CD4-positive, alpha-beta memory T cell (primary cell): ENCODE results near the gene ZNF90. TPM values are rescaled to one million over a fixed set of nuclear protein-coding genes. Genes with fewer than 3 reads are reported as not detected.
"Not testable (repeated sequence)": the region's sequence is repeated elsewhere in the genome, so short reads cannot be mapped to it uniquely, and the experiment has no call there.

Experiments
- CTCF ChIA-PET: fragments of 350-600 bp; sonication (Branson Sonifier 250); formaldehyde crosslinking; loops from one replicate; lab custom pipeline; 2021; ENCODE audit warnings: inconsistent platforms; ENCODE audit not compliant: partially characterized antibody; lab: Charles Lee
- POLR2A ChIA-PET: fragments of 350-600 bp; sonication (Branson Sonifier 250); formaldehyde crosslinking; loops from one replicate; lab custom pipeline; 2021; ENCODE audit not compliant: partially characterized antibody; lab: Charles Lee
- DNase-seq, 5 donors: peaks; one replicate each; pipeline versions ENCODE4 v3.0.0 to v3.0.0-alpha.2; 2020 to 2022; ENCODE audit warnings: mixed read lengths in 1 of 5
- H3K27ac ChIP-seq: one replicate; pipeline ENCODE4 v1.7.0; 2013; ENCODE audit warnings: low read depth, low read length
- H3K27me3 ChIP-seq: 2 replicates; pipeline ENCODE4 v1.7.0; 2013; ENCODE audit warnings: mild to moderate bottlenecking, low read length, moderate library complexity; ENCODE audit not compliant: insufficient read depth
- H3K36me3 ChIP-seq: 2 replicates; pipeline ENCODE4 v1.7.0; 2013; ENCODE audit warnings: mild to moderate bottlenecking, low read length, moderate library complexity; ENCODE audit not compliant: insufficient read depth
- H3K4me1 ChIP-seq: 2 replicates; pipeline ENCODE4 v1.7.0; 2013; ENCODE audit warnings: mild to moderate bottlenecking, low read length, moderate library complexity; ENCODE audit not compliant: insufficient read depth
- H3K4me3 ChIP-seq, 2 donors: one replicate each; pipeline ENCODE4 v1.7.0; 2013; ENCODE audit warnings: low read length in 2 of 2, mild to moderate bottlenecking in 1 of 2
- H3K9me3 ChIP-seq, 2 donors: one replicate each; pipeline ENCODE4 v1.7.0; 2013; ENCODE audit warnings: low read length in 2 of 2, control low read depth in 1 of 2; ENCODE audit not compliant: control insufficient read depth in 1 of 2
- H3K27ac Mint-ChIP-seq, 7 donors: one replicate each; pipeline ENCODE4 v1.8.0; 2020 to 2021; ENCODE audit warnings: mixed read lengths in 7 of 7, mild to moderate bottlenecking in 6 of 7, inconsistent platforms in 3 of 7, moderate library complexity in 3 of 7
- H3K27me3 Mint-ChIP-seq, 2 donors: one replicate each; pipeline ENCODE4 v1.8.0; 2020 to 2021; ENCODE audit warnings: mixed read lengths in 2 of 2
- H3K36me3 Mint-ChIP-seq, 2 donors: one replicate each; pipeline ENCODE4 v1.8.0; 2020 to 2021; ENCODE audit warnings: mixed read lengths in 2 of 2, inconsistent platforms in 1 of 2, mild to moderate bottlenecking in 1 of 2
- H3K4me1 Mint-ChIP-seq, 4 donors: one replicate each; pipeline ENCODE4 v1.8.0; 2020 to 2021; ENCODE audit warnings: mixed read lengths in 4 of 4, mild to moderate bottlenecking in 1 of 4
- H3K4me3 Mint-ChIP-seq, 8 donors: one replicate each; pipeline ENCODE4 v1.8.0; 2020 to 2021; ENCODE audit warnings: mixed read lengths in 8 of 8, mild to moderate bottlenecking in 7 of 8, moderate library complexity in 6 of 8, inconsistent platforms in 3 of 8
- H3K9me3 Mint-ChIP-seq, 8 donors: one replicate each; pipeline ENCODE4 v1.8.0; 2020 to 2021; ENCODE audit warnings: mixed read lengths in 8 of 8, mild to moderate bottlenecking in 5 of 8, inconsistent platforms in 3 of 8, moderate library complexity in 1 of 8
- intact Hi-C: fragments of 100-400 bp; cut with micrococcal nuclease; formaldehyde crosslinking; loops from one replicate; pipeline ENCODE4 v1.15.1; 2023
- polyA plus RNA-seq, 2 donors: library from polyadenylated mRNA; unstranded; fragments of 300-500 nt; fragmentation: Illumina TruSeq; gene quantifications; one replicate each; pipeline ENCODE4 v1.2.3, GENCODE V29; 2021
- total RNA-seq, 2 experiments: library from RNA; stranded (reverse); gene quantifications; one replicate each; pipeline ENCODE4 v1.2.3, GENCODE V29; 2021

ZNF90 gene
- total and polyA plus RNA-seq, 4 experiments from 2014 or later, result 0.60 to 6.2 (median 3.2) TPM

DNA sequence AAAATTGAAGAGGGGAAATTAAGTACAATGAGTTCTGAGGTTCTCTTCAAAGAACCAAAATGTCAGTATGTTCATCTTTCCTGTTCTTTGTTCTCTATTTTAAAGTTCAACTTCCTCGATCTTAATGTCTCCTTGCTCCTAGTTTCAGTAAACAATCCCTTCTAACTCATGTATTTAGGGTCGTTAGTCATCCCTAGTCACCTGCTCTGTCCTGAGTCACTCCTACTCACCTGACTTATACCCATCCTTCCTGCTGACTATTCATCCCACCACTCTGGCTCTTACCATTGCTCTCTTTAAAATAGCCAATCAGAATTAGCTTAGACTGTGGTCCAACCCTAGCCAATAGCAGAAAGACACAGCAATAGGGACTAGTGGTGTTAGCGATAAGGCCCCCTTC is 24.3 kb downstream of the ZNF90 start:
- H3K9me3 Mint-ChIP-seq, result peaks cover 9 to 88% (median 65%) of the 10 kb centered on the region in 8 donors
- no peaks in the 10 kb centered on the region for H3K4me1 Mint-ChIP-seq
- intact Hi-C loops, result no loop called here
- DNase-seq, result no peak
- no peaks in the 10 kb centered on the region for H3K4me1 ChIP-seq
- peaks cover 73 to 74% of the 10 kb centered on the region in 2 donors for H3K36me3 Mint-ChIP-seq
- H3K27ac ChIP-seq, result no peak overlapping the region
- no peaks in the 10 kb centered on the region for H3K27me3 ChIP-seq
- no peaks in the 10 kb centered on the region for H3K36me3 ChIP-seq
- H3K9me3 ChIP-seq, result peaks cover 0 to 20% of the 10 kb centered on the region in 2 donors
- ChIA-PET POLR2A (no interaction called here), CTCF (interaction anchor here (1.0 kb wide), 1 partner anchor 24 kb away, joined by 3 read pairs; no protein-coding TSS in a partner anchor)
- no peak overlapping the region for H3K27ac Mint-ChIP-seq
- no peak overlapping the region for H3K4me3 Mint-ChIP-seq
- no peak overlapping the region for H3K4me3 ChIP-seq
- H3K27me3 Mint-ChIP-seq, result no peaks in the 10 kb centered on the region

DNA sequence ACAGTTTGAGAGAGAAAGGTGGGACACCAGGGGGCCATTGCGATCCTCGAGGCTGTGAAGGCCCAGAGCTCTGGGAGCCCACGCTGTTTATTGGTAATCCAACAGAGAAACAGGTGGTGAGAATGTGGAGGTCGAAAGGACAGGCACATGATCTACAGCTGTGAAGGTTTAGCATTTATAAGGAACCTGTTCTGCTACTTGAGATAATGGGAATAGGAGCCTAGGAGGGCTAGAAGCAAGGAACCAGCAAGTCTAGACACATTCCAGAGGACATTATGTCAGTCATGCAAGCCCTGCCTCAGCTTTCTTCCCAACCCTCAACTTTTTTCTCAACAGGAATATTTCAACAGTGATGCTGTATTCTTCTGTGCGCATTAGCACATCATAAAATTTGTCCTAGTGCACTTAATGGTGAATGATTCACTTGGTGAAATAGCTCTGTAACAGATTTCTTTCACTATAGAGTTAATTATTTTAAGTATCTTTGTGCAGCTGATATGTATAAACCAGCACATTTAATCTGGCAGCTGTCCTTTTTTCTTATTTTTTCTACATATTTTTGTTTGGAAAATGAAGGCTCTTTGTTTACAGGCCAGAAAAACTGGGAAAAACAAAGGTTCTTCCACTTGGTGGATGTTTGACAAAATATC is 25.4 kb downstream of the ZNF90 start:
- Mint-ChIP-seq H3K36me3 (peaks cover 70 to 74% of the 10 kb centered on the region in 2 donors), H3K9me3 (peaks cover 9 to 84% (median 57%) of the 10 kb centered on the region in 8 donors), H3K4me3 (no peak overlapping the region), H3K27ac (no peak overlapping the region), H3K4me1 (no peaks in the 10 kb centered on the region), H3K27me3 (no peaks in the 10 kb centered on the region)
- Histone ChIP-seq H3K9me3 (peaks cover 0 to 24% of the 10 kb centered on the region in 2 donors), H3K4me3 (no peak overlapping the region), H3K36me3 (no peaks in the 10 kb centered on the region), H3K27me3 (no peaks in the 10 kb centered on the region), H3K27ac (no peak overlapping the region), H3K4me1 (no peaks in the 10 kb centered on the region)
- ChIA-PET POLR2A (no interaction called here), CTCF (interaction anchor here (1.0 kb wide), 1 partner anchor 25 kb away, joined by 3 read pairs; no protein-coding TSS in a partner anchor)
- intact Hi-C loops, result no loop called here
- no peak for DNase-seq

GRCh38 chr19:20107301-20107700 is 29.5 kb downstream of the ZNF90 start:
- Mint-ChIP-seq H3K27me3 (no peaks in the 10 kb centered on the region), H3K27ac (no peak overlapping the region), H3K36me3 (peaks cover 49 to 56% of the 10 kb centered on the region in 2 donors), H3K4me3 (no peak overlapping the region), H3K4me1 (no peaks in the 10 kb centered on the region), H3K9me3 (peaks cover 5 to 80% (median 43%) of the 10 kb centered on the region in 8 donors)
- Histone ChIP-seq H3K27ac (no peak overlapping the region), H3K4me1 (no peaks in the 10 kb centered on the region), H3K9me3 (peaks cover 0 to 13% of the 10 kb centered on the region in 2 donors), H3K27me3 (no peaks in the 10 kb centered on the region), H3K4me3 (no peak overlapping the region), H3K36me3 (no peaks in the 10 kb centered on the region)
- no peak for DNase-seq
- ChIA-PET CTCF (no interaction called here), POLR2A (no interaction called here)
- intact Hi-C loops, result no loop called here

DNA sequence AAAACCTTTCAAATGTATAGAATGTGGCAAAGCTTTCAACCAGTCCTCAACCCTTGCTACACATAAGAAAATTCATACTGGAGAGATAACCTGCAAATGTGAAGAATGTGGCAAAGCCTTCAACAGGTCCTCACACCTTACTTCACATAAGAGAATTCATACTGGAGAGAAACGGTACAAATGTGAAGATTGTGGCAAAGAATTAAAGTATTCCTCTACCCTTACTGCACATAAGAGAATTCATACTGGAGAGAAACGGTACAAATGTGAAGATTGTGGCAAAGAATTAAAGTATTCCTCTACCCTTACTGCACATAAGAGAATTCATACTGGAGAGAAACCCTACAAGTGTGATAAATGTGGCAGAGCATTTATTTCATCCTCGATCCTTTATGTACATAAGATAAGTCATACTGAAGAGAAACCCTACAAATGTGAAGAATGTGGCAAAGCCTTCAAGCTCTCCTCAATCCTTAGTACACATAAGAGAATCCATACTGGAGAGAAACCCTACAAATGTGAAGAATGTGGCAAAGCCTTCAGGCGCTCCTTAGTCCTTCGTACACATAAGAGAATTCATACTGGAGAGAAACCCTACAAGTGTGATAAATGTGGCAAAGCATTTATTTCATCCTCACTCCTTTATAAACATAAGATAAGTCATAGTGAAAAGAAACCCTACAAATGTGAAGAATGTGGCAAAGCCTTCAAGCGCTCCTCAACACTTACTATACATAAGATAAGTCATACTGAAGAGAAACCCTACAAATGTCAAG is 40.5 kb downstream of the ZNF90 start:
- H3K4me1 Mint-ChIP-seq, CTCF ChIA-PET, DNase-seq, H3K4me1 ChIP-seq, H3K4me3 ChIP-seq, H3K27me3 ChIP-seq, H3K27ac ChIP-seq, H3K4me3 Mint-ChIP-seq, intact Hi-C loops, POLR2A ChIA-PET, H3K36me3 ChIP-seq, H3K27ac Mint-ChIP-seq, H3K27me3 Mint-ChIP-seq: not testable (repeated sequence)
- peaks cover 0 to 48% of the 10 kb centered on the region in 2 donors for H3K9me3 ChIP-seq
- H3K36me3 Mint-ChIP-seq, result peaks cover 39 to 57% of the 10 kb centered on the region in 2 donors
- H3K9me3 Mint-ChIP-seq, result peaks cover 4 to 87% (median 72%) of the 10 kb centered on the region in 8 donors

GRCh38 chr19:20124879-20125278 is 47.1 kb downstream of the ZNF90 start:
- Mint-ChIP-seq H3K27ac (no peak overlapping the region), H3K27me3 (no peaks in the 10 kb centered on the region), H3K4me1 (no peaks in the 10 kb centered on the region), H3K36me3 (peaks cover 44 to 49% of the 10 kb centered on the region in 2 donors), H3K4me3 (no peak overlapping the region), H3K9me3 (peaks cover 0 to 86% (median 67%) of the 10 kb centered on the region in 8 donors)
- Histone ChIP-seq H3K36me3 (no peaks in the 10 kb centered on the region), H3K4me3 (no peak overlapping the region), H3K4me1 (no peaks in the 10 kb centered on the region), H3K27me3 (no peaks in the 10 kb centered on the region), H3K9me3 (peaks cover 4 to 19% of the 10 kb centered on the region in 2 donors), H3K27ac (no peak overlapping the region)
- ChIA-PET CTCF (no interaction called here), POLR2A (no interaction called here)
- DNase-seq, result no peak
- intact Hi-C loops, result no loop called here

- DNase-seq, H3K4me1 ChIP-seq, H3K36me3 ChIP-seq, H3K27ac Mint-ChIP-seq, H3K4me3 Mint-ChIP-seq, POLR2A ChIA-PET, H3K27me3 ChIP-seq, H3K4me3 ChIP-seq, H3K27ac ChIP-seq, H3K4me1 Mint-ChIP-seq, H3K27me3 Mint-ChIP-seq, H3K9me3 ChIP-seq, intact Hi-C loops, CTCF ChIA-PET: not testable (repeated sequence)
- Mint-ChIP-seq H3K9me3 (peaks cover 0 to 75% (median 44%) of the 10 kb centered on the region in 8 donors), H3K36me3 (peaks cover 10 to 20% of the 10 kb centered on the region in 2 donors)
Measured at GRCh38 chr19:20132933-20133332, 55.1 kb downstream of the ZNF90 start.

GRCh38 chr19:20137714-20138113 is 59.9 kb downstream of the ZNF90 start:
- CTCF ChIA-PET, H3K9me3 ChIP-seq, H3K36me3 Mint-ChIP-seq, H3K27me3 Mint-ChIP-seq, H3K4me1 Mint-ChIP-seq, H3K27ac ChIP-seq, H3K4me3 ChIP-seq, H3K4me1 ChIP-seq, H3K36me3 ChIP-seq, intact Hi-C loops, H3K27me3 ChIP-seq, H3K27ac Mint-ChIP-seq, H3K4me3 Mint-ChIP-seq, DNase-seq, POLR2A ChIA-PET: not testable (repeated sequence)
- H3K9me3 Mint-ChIP-seq, result peaks cover 0 to 70% (median 44%) of the 10 kb centered on the region in 8 donors
